ENCODE data around the gene MAST4. TPM values are rescaled to one million over a fixed set of nuclear protein-coding genes. Genes with fewer than 3 reads are reported as not detected.

Gene MAST4
- total RNA-seq, 1 donor from 2014 or later = 45.2 TPM

GRCh38 chr5:66645039-66645438 lies 48.8 kb downstream of the MAST4 start:
- DNase-seq (ENCODE audit: low spot score) = no peak

- no peak for DNase-seq (ENCODE audit: low spot score)
Observed at GRCh38 chr5:66646570-66646969, 50.4 kb downstream of the MAST4 start.

DNA sequence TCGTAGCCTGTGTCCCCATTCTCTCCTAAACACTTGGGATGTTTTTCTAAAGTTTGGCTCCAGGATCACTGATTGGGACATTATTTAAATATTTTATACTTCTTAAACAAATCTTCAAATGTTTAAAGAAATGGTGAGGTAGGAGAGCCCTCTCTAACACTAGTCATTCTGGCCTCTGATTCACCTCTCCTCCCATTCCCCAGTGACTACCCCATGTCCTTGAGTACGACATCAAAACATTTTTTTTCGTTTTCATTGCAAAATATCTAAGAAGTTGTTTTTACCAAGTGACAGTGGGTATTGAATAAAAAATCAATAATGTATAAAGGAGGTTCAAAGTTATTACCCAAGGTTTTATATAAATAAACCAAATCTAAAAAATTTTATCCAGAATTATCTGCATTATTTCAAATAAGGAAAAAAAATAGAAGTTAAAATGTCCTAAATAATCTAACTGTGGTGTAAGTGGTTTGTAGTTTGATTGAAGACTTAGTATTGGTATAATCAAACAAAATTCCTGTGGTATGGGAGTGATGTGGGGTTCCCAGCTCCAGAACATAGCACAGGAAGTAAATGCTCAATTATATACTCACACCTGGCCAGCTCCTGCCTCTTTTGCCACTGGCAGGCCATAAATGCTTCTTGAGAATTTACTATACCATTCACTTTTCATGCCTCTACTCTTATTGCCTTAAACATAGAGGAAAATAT lies 51.1 kb downstream of the MAST4 start:
- no peak for DNase-seq (ENCODE audit: low spot score)

GRCh38 chr5:66652818-66653217 lies 56.6 kb downstream of the MAST4 start:
- DNase-seq (ENCODE audit: low spot score) = no peak

DNA sequence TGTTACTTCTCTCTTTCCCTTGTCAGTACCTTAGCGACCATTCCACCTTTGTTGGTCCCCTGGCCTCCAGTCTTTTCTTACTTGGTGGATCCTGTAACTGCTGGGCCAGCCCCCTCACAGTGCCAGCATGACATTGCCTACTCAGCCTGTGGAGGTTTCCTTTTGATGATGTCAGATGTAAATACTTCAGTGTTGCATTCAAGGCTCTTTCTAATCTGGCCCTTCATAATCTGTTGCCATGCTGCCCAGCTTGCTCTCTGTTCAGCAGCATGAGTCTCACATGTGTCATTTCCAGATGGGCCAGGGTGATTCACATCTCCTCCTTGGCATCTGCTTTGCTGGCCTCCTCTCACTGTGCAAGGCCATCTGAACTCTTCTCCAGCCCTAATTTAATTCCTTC lies 57.1 kb downstream of the MAST4 start:
- no peak for DNase-seq (ENCODE audit: low spot score)

DNA sequence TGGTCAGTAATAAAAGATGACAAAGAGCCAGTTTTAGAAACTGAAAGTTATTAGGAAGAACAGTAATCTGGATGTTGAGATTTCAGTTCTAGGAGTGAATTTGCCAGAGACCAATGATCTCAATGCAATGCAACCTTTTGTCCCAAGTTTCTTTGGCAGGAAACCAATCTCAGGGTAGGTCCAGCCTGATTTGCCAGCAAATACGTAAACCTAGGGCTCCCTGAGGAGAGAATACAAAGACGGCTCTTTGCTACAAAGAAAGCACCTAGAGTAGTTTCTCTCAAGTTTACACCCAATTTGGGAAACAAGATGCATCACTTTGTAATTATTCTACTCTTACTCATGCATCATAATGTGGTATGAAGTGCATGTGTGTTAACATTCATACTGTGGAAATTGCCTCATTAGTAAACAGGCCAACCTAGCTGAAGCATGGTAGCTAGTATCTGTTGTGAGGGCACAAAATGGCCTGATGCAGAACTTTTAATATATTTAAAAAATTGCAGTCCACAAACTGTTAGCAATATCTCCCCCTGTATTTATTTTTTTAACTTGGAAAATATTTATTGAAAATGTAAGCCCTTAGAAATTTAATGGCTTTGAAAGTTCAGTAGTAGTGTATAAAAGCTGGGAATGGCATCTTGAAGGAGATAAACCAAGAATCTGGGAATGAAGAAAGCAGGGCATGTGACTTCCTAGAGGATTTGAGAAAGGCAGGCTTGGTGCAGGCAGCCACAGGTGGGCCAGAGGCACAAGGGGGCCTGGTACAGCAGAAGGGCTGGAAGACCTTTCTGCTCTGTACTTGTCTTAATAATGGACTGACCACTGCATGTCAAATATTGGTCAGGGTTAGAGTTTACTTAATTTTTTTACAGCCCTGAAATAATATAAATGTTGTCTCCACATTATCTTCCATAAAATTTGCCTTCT lies 59.5 kb downstream of the MAST4 start:
- no peak for DNase-seq (ENCODE audit: low spot score)

DNA sequence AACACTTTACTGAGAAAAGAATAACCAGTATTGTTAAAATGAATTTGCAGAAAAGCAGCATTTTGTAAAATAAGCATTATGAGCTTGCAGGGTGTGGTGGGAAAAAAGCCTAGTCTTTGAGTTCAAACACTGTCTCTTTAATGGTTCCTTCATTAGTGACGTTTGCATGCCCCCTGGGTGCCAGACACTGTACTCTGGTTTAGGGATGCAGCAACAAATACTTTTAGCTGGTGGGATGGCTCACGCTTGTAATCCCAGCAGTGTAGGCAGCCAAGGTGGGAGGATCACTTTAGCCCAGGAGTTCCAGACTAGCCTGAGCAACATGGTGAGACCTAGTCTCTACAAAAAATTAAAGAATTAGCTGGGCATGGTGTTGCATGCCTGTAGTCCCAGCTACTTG lies 62.3 kb downstream of the MAST4 start:
- DNase-seq (ENCODE audit: low spot score) = no peak

GRCh38 chr5:66659780-66660179 lies 63.6 kb downstream of the MAST4 start:
- no peak for DNase-seq (ENCODE audit: low spot score)

- DNase-seq (ENCODE audit: low spot score) = no peak
Observed at GRCh38 chr5:66660396-66660795, 64.2 kb downstream of the MAST4 start.

DNA sequence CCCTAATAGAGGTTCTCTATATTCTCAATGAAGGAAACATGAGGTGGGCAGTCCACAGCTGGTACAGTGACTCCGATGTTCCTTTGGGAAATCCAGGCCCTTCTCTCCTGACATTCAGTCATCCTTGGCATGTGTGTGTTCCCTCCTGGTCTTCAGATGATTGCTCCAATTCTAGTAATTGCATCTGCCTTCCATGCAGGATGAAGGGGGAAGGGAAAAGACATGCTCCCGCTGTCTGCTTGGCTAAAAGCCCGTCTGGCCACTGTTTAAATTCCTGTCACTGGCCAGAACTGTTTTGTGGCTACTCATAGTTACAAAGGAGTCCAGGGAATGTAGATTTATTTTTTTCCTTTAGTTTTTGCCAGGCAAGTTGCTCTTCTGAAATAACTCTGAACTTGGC lies 65.0 kb downstream of the MAST4 start:
- DNase-seq (ENCODE audit: low spot score) = no peak

- no peak for DNase-seq (ENCODE audit: low spot score)
Observed at GRCh38 chr5:66666778-66667177, 70.6 kb downstream of the MAST4 start.

GRCh38 chr5:66669086-66669861 lies 73.1 kb downstream of the MAST4 start:
- no peak for DNase-seq (ENCODE audit: low spot score)

DNA sequence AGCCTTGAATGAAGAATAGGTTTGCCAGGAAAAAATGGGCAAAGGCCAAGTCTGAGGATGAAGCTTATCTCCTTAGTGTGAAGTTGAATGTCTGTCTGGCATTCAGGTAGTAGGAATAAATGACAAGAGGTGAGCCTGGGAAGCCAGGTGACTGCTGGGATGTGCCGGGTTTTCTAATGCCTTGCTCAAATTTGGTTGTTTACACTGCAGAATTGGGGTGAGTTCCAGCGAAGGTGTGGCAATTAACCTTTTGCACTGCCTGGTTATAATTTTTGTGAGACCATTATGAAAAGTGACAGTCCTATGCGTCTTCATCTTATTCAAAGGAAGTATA lies 73.6 kb downstream of the MAST4 start:
- DNase-seq (ENCODE audit: low spot score) = no peak

DNA sequence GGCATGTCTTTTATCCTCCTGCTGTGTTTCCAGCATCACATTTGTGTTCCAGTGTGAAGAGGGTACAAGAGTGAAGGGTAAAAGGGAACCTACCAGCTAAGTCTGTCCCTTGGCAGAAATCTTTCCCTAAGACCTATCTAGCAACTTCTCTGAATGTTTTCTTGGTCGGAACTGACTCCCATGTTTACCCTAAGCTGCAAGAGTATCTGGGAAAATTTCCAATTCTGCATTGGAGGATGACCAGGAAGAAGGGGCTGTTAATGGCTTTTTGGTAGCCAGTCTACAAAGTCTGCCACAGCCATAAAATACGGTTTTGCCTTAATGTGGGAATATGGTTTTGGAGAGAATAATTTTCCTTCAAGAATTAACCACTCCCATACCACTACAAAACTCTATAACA lies 75.1 kb downstream of the MAST4 start:
- no peak for DNase-seq (ENCODE audit: low spot score)

DNA sequence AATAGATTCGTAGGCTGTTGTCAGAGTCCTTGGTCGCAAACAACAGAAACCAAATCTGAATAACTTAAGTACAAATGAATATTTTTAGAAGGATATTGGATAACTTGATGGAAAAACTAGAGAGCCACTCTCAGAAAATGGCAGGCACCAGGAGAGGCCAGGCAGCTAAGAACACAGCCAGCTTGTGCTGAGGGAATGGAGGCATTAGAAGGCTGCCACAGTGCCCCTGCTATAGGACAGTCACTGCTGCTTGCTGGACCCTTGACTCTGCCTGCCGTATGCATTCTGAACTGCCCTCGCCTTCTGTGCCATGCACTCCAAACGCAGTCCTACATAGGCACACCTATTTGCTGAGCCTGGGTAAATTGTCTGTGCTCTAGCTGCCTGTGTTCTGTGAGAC lies 78.6 kb downstream of the MAST4 start:
- DNase-seq (ENCODE audit: low spot score) = no peak

DNA sequence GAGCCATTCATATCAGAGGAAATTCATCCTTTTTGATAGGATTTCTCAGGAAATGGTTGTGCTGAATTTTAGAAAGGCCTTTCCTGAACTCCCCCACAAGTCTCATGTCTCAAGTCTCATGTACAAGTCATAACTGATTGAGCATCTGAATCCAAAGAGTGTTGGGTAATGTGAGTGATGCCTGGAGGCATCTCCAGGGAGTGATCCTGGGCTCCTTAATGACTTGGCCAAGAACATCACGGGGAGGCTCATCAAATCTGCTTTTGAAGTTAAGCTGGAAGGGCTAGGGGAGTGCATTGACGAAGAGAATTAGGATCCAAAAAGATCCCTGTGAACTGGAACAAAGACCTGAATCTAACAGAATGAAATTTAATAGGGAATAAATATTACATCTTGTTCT lies 79.2 kb downstream of the MAST4 start:
- no peak for DNase-seq (ENCODE audit: low spot score)

- DNase-seq (ENCODE audit: low spot score) = no peak
Observed at GRCh38 chr5:66680221-66680620, 84.0 kb downstream of the MAST4 start.

DNA sequence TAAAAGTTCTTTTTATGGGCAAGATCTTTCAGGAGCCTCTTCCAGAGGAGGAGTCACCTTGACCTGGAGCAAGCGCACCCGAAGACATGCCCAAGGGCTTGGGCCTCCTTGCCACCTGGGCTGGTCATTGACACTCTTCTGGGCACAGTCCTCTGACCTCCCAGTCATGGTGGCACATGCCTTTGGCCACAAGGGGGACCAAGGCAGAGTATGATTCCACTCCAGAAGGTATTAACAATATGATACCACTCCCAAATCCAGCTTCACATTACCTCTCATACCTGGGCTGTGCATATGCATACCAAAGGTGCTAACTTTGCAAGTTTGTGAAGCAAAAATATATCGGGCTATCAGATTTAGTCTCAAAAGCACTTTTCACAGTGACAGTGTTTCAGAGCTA lies 84.6 kb downstream of the MAST4 start:
- no peak for DNase-seq (ENCODE audit: low spot score)

GRCh38 chr5:66684663-66685062 lies 88.5 kb downstream of the MAST4 start:
- DNase-seq (ENCODE audit: low spot score) = no peak

GRCh38 chr5:66689522-66690220 lies 93.5 kb downstream of the MAST4 start:
- no peak for DNase-seq (ENCODE audit: low spot score)

DNA sequence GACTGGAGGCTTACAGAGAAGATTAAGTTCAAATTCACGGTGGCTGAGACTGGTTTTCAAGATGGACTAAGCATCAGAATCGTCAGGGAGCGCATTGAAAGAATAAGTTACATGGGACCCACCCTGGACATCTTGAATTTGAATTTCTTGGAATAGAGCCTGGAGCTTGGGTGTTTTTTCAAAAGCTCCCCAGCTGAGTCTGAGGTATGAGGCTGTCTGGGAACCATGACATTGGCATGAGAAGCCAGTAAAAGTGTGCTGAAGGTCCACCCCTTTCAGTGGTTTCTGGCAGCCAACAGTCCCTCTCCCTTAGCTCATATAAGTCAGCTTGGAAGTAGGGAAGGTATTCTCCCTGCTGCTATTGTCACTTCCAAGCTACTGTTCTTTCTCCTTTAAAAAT lies 97.8 kb downstream of the MAST4 start:
- no peak for DNase-seq (ENCODE audit: low spot score)

All from mesenteric fat pad (tissue), 1 donor.